Brain microvascular endothelial cell (primary cell): ENCODE data around the gene PLAAT2.
A peak's percentile ranks its signal among the peaks of the same experiment; 100 is the strongest.

ENCODE experiments used
- DNase-seq: peaks from one replicate; pipeline ENCODE4 v3.0.0-alpha.2; 2020
- H3K27ac ChIP-seq: fragments of 250-450 bp; sonication (Bioruptor Pico); 2 replicates; pipeline ENCODE4 v1.5.1; 2020; ENCODE audit warnings: mild to moderate bottlenecking, moderate library complexity
- H3K27me3 ChIP-seq: fragments of 250-450 bp; sonication (Bioruptor Pico); replicated peaks from 2 replicates; pipeline ENCODE4 v1.5.1; 2020; ENCODE audit warnings: mild to moderate bottlenecking
- H3K36me3 ChIP-seq: fragments of 250-450 bp; sonication (Bioruptor Pico); replicated peaks from 2 replicates; pipeline ENCODE4 v1.5.1; 2020; ENCODE audit warnings: mild to moderate bottlenecking
- H3K4me3 ChIP-seq: 2 replicates; pipeline ENCODE4 v1.5.1; 2011; ENCODE audit warnings: low read depth, mild to moderate bottlenecking, control low read depth, low read length, moderate library complexity
- CTCF ChIP-seq: IDR thresholded peaks from 2 replicates; pipeline ENCODE4 v1.5.1; 2011; ENCODE audit warnings: low read depth, mild to moderate bottlenecking, moderate library complexity, low read length, control low read depth, inconsistent platforms; ENCODE audit errors: missing control alignments
- in situ Hi-C: cut with HindIII; loops from 2 replicates; pipeline ENCODE4 v1.10.0; 2017; ENCODE audit warnings: low sequenced_read_pairs, low pct_ligation_motif_present

PLAAT2 gene

GRCh38 chr11:63527667-63528066 is 35.5 kb downstream of the PLAAT2 start:
- H3K27ac ChIP-seq = no peak overlapping the region
- no peaks in the 10 kb centered on the region for H3K36me3 ChIP-seq
- no peaks in the 10 kb centered on the region for H3K27me3 ChIP-seq
- TF ChIP-seq CTCF = no peak
- in situ Hi-C loops = no loop called here
- DNase-seq = no peak
- no peak overlapping the region for H3K4me3 ChIP-seq

GRCh38 chr11:63523151-63523550 is 40.0 kb downstream of the PLAAT2 start:
- no peak for TF ChIP-seq CTCF
- Histone ChIP-seq H3K36me3 (no peaks in the 10 kb centered on the region), H3K27me3 (no peaks in the 10 kb centered on the region), H3K27ac (no peak overlapping the region), H3K4me3 (no peak overlapping the region)
- in situ Hi-C loops = no loop called here
- DNase-seq = no peak

- H3K36me3 ChIP-seq = no peaks in the 10 kb centered on the region
- no peak overlapping the region for H3K4me3 ChIP-seq
- H3K27ac ChIP-seq = no peak overlapping the region
- no peak for TF ChIP-seq CTCF
- H3K27me3 ChIP-seq = no peaks in the 10 kb centered on the region
- no peak for DNase-seq
- in situ Hi-C loops = no loop called here
These were observed 41.3 kb downstream of the PLAAT2 start for GRCh38 chr11:63521896-63522295.

GRCh38 chr11:63520606-63521170 is 42.5 kb downstream of the PLAAT2 start:
- in situ Hi-C loops = no loop called here
- Histone ChIP-seq H3K27me3 (no peaks in the 10 kb centered on the region), H3K36me3 (no peaks in the 10 kb centered on the region), H3K27ac (no peak overlapping the region), H3K4me3 (no peak overlapping the region)
- DNase-seq = no peak
- TF ChIP-seq CTCF = no peak

- no peaks in the 10 kb centered on the region for H3K36me3 ChIP-seq
- no peak overlapping the region for H3K4me3 ChIP-seq
- peak overlapping the region; percentile 27 for H3K27ac ChIP-seq
- no peaks in the 10 kb centered on the region for H3K27me3 ChIP-seq
- peak; percentile 75 for DNase-seq
- no peak for TF ChIP-seq CTCF
- in situ Hi-C loops = no loop called here
These were observed 44.6 kb downstream of the PLAAT2 start for GRCh38 chr11:63518548-63518947.

GRCh38 chr11:63517156-63517555 is 46.0 kb downstream of the PLAAT2 start:
- H3K27me3 ChIP-seq = no peaks in the 10 kb centered on the region
- TF ChIP-seq CTCF = no peak
- in situ Hi-C loops = no loop called here
- no peak overlapping the region for H3K27ac ChIP-seq
- H3K36me3 ChIP-seq = no peaks in the 10 kb centered on the region
- H3K4me3 ChIP-seq = no peak overlapping the region
- DNase-seq = no peak
